Effector CD8-positive, alpha-beta T cell (primary cell): ENCODE measurements around the gene AGXT2.

ENCODE experiments used
- DNase-seq: peaks from one replicate; lab custom pipeline; 2025; lab: John Stamatoyannopoulos, UW

AGXT2 gene

DNA sequence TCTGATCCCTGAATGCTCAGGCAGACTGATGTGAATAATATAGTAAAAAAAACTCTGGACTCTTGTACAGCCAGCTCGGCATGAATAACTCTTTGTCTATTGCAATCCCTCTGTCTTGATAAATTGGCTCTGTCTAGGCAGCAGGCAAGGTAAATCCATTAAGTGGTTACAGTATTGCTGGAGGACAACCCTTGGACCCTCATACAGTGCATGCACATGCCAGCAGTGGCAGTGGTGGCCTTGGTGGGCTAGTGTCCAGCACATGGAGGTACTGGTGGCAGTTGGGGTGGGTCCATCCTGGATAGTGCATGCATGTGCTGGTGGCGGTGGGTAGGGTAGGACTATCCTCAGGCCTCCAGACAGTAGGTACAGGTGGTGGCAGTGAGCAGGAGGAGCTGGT is 79.5 kb downstream of the AGXT2 start:
- DNase-seq, result no peak

DNA sequence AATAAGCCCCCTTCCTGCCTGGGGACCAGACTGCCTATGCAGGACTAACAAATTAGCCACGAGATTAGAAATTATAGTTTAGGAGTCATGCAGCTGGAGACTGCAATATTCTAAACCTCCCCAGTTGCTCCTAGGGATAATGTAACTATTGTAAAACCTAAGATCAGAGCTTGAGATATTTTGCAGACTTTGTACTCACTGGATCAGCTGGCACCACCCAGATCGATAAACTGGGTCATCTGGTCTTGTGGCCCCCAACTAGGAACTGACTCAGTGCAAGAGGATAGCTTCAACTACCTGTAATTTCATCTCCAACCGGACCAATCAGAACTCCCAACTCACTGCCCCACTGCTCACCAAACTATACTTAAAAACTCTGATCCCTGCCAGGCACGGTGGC is 80.2 kb downstream of the AGXT2 start:
- no peak for DNase-seq

DNA sequence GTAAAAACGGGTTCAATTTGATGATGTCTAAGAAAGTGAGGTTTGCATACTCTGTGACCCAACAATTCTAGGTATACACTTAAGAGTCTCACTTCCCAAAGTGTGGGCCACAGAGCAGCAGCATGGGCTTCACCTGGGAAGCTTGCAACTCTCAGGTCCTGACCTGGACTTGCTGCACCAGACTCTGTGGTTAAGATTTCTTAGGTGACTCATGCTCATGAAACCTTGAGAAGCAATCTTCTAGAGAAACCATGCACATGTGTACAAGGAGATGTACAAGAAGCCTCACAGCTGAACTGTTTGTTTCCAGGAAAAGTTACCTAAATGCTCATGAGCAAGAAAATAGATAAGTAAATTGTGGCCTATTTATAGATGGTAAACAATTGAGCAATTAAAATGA is 88.4 kb downstream of the AGXT2 start:
- DNase-seq, result no peak

DNA sequence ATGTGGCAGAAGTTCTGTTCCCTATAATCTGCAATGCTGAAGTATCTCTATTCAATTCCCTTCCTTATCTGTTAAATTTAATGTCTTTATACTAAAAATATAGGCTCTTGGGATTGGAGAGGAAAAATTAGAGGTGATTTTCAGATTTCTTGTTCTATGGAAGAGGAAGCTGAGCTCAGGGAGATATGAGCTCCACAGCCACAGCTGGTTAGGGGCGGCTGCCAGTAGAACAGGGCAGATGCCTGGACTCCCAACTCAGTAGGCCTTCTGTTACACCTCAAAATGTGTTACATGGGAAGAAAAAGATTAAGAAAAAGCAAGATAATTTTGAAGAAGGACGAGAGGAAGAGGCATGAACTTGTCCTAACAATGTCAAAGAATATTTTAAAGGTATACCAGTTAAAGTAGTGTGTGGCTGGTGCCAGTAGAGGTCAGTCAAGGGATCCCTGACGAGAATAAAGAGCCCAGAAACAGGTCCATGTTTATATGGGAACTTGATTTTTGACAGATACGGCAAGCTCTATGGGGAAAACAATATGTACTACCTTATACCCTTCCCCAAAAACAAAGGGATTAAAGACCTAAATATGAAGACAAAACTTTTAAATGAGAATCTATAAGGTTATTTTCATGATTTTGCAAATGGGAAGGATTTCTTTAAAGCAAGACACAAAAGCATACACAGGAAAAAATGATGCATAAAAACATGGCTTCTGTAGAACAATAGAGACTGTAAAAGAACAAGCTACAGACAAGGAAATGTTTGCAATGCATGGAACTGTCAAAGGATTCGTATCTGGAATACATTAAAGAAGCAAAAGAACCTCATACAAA is 89.7 kb downstream of the AGXT2 start:
- no peak for DNase-seq

DNA sequence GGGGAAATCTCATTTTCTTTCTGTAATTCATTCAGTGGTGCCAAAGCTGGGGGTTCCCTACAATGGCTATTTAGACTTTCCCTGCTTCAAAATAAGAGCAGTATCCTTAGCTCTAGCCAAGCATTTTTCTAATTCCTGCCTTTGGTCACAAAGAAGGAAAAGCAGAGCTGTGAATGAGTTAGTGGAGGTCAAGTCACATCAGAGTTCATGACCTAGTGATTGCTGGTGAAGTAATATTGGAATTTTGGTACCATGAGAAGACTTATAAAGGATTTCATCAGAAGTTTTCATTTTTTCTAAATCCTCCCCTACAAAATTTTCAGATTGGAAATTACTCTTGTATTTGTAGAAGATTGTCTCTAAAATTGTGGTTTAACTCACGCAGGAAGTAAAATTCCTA is 90.4 kb downstream of the AGXT2 start:
- DNase-seq, result no peak
